NB4 (cell line): ENCODE results near the gene TEAD1.

ENCODE experiments used
- DNase-seq: peaks from one replicate; pipeline ENCODE4 v3.0.0; 2010; ENCODE audit warnings: low read depth
- H3K4me3 ChIP-seq: one replicate; pipeline ENCODE4 v1.5.1; 2011; ENCODE audit warnings: mild to moderate bottlenecking, low read depth, low read length, moderate library complexity
- MYC ChIP-seq: IDR thresholded peaks from 2 replicates; pipeline ENCODE4 v1.6.1; 2011; ENCODE audit warnings: low read depth, low read length
- POLR2A ChIP-seq: IDR thresholded peaks from 2 replicates; pipeline ENCODE4 v1.6.1; 2011; ENCODE audit warnings: mild to moderate bottlenecking; ENCODE audit not compliant: insufficient read length; ENCODE audit errors: extremely low read depth
- TF ChIP-seq, protein P1 (sequence below): IDR thresholded peaks from 2 replicates; pipeline ENCODE4 v1.6.1; 2011; ENCODE audit warnings: low read depth, low read length
- TF ChIP-seq, protein P2 (sequence below): IDR thresholded peaks from one replicate; pipeline ENCODE4 v1.5.1; 2012; ENCODE audit warnings: low read depth, low read length

The TEAD1 gene

DNA sequence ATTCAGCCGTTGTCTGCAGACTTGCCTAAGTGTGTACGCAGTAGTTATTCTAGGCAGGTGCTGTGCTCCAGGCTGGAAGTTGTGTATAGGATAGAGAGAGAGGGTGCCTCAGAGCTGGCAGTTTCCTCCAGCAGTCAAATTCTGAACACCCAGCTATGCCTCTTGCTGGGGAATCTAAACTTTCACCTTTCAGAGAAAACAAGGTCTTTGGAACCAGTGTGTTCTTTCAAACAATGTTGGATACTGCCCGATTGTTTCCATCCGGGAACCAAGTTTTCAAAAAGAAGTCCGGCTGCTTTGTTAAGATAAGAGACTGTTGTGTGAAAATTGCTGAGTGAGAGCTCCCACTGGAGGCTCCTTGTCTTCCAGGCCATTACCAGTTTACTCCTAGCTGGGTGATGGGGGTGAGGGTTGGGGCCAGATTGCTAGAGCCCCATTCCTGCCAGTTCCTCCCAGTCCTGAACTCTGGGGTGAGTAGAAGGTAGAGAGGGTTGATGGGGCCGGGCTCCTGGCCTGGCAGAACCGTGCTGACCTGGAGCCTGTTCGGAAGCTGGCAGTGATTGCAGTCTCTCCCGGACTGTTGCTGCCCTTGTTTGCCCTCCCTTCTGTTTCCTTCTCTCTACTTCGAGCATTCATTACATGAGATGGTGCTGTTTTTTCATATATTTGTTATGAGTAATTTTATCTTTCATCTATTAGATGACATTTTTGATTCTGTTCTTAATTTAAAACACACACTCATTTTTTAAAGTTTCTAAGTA lies 150.2 kb downstream of the TEAD1 start:
- TF ChIP-seq, protein P1, sequence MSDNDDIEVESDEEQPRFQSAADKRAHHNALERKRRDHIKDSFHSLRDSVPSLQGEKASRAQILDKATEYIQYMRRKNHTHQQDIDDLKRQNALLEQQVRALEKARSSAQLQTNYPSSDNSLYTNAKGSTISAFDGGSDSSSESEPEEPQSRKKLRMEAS = no peak
- TF ChIP-seq MYC = no peak
- no peak for TF ChIP-seq POLR2A
- no peak for DNase-seq

DNA sequence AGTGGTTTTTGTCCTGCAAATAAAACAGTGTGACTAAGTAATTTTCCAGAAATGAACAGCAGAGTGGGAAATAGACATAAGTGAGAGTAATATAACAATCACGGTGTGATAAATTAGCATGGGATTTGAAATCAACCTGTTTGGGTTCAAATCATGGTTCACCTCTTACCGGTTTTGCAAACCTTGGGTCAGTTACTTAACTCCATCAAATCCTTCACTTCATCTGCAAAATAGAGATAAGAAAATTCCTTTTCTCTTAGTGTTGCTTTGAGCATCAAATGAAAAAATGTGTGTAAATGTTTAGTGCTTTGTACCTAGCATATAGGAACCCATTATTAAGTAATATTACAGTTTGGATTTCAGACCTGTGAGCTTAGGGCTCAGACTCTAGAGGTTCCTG lies 152.2 kb downstream of the TEAD1 start:
- TF ChIP-seq, protein P1 = no peak
- no peak for TF ChIP-seq MYC
- TF ChIP-seq POLR2A = no peak
- TF ChIP-seq, protein P2, sequence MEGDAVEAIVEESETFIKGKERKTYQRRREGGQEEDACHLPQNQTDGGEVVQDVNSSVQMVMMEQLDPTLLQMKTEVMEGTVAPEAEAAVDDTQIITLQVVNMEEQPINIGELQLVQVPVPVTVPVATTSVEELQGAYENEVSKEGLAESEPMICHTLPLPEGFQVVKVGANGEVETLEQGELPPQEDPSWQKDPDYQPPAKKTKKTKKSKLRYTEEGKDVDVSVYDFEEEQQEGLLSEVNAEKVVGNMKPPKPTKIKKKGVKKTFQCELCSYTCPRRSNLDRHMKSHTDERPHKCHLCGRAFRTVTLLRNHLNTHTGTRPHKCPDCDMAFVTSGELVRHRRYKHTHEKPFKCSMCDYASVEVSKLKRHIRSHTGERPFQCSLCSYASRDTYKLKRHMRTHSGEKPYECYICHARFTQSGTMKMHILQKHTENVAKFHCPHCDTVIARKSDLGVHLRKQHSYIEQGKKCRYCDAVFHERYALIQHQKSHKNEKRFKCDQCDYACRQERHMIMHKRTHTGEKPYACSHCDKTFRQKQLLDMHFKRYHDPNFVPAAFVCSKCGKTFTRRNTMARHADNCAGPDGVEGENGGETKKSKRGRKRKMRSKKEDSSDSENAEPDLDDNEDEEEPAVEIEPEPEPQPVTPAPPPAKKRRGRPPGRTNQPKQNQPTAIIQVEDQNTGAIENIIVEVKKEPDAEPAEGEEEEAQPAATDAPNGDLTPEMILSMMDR = no peak
- no peak for DNase-seq
- H3K4me3 ChIP-seq = no peak overlapping the region

More for the DNA sequence above, 150.2 kb downstream of the TEAD1 start:
- no peak overlapping the region for H3K4me3 ChIP-seq

DNA sequence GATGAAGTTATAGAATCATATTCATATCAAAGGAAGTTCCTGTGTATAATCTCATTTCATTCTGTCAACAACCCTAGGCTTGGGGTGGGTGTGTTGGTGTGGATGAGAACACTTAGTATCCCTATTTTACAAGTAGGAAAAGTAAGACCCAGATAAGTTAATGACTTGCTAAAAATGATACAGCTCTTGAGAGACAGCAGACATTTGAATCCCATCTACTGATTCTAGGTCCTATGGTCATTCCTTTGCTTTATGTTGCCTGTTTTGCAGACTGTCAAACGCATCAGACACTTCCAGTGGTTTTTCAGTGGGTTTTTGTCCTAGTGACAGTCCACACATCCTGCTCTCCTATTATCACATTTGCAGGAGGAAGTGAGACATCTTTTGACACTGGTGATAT lies 153.1 kb downstream of the TEAD1 start:
- TF ChIP-seq, protein P1 = no peak
- no peak for TF ChIP-seq MYC
- TF ChIP-seq, protein P2 = no peak
- no peak for TF ChIP-seq POLR2A

DNA sequence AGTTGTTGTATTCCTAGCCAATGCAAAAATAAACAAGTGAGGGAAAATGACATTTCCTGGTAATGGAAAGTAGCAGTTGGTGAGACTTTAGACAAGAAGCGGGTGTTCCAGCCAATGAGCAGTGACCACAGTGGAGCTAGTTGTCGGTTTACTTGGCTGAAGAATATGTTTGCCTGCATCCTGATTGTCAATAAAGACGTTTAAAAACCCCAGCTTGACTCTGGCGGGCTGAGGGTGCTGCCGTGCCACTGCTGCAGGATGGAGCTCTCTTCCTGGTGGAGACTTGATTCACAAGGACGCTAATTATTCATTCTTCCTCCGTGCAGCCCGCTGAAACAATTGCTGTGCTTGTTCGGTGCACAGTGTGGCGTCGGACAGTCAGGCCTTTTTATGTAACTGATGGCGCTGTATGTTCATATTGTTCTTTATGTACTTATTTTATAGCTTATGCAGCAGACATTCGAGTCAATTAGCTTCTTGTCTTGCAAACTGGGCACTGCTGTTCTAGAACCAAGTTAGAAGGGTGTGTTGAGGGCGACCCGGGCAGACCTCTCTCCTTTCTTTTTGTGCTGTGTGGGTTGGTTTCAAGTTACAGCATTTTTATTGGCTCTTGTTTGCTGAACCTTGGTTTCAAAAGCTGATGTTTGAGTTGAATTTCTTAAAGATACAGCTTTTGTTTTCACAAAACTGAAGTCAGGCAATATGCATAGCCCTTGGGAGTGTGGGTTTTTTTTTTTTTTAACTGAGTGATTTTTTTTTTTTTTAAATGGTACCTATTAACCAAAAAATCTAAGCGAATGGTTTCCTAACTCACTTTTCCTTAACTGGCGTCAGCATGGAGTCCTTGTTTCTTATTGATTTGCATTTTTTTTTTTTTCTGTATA lies 153.9 kb downstream of the TEAD1 start:
- peak overlapping the region; percentile 9 for H3K4me3 ChIP-seq
- peak; percentile 31 for DNase-seq
- TF ChIP-seq, protein P2 = no peak
- TF ChIP-seq MYC = no peak
- no peak for TF ChIP-seq POLR2A
- TF ChIP-seq, protein P1 = no peak

More for the DNA sequence above, 153.1 kb downstream of the TEAD1 start:
- H3K4me3 ChIP-seq = no peak overlapping the region
- no peak for DNase-seq

DNA sequence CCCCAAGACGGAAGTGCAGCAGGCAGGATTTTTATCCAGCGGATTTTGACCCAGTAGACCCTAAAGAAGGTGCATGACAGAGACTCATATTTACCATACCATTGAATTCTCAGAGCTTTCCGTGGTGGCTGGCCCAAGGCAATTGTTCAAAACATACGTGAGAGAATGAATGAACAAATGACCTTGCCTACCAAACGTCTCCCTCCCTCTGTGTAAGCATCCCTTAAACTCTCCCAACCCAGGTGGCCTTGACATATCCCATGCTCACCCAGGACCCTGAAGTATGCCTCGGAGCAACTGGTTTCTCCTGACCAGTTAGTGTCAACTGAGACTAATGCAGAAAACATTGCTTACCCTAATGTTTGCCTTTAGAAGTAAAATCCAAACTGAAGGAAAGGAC lies 154.9 kb downstream of the TEAD1 start:
- no peak overlapping the region for H3K4me3 ChIP-seq
- no peak for DNase-seq
- TF ChIP-seq, protein P1 = no peak
- TF ChIP-seq, protein P2 = no peak
- no peak for TF ChIP-seq MYC
- TF ChIP-seq POLR2A = no peak
